PFSK-1 (cell line): ENCODE results near the gene GDF2.

Experiments used
- POLR2AphosphoS5 ChIP-seq: IDR thresholded peaks from 2 replicates; pipeline ENCODE4 v1.6.1; 2012; ENCODE audit warnings: low read depth, mild to moderate bottlenecking, control low read depth, low read length, moderate library complexity
- SIN3A ChIP-seq: IDR thresholded peaks from 2 replicates; pipeline ENCODE4 v1.6.1; 2012; ENCODE audit warnings: mild to moderate bottlenecking, low read length, moderate library complexity, borderline replicate concordance; ENCODE audit not compliant: insufficient read depth
- TAF1 ChIP-seq: IDR thresholded peaks from 2 replicates; pipeline ENCODE4 v1.6.1; 2012; ENCODE audit warnings: low read length, control low read depth, borderline replicate concordance; ENCODE audit not compliant: insufficient read depth
- TF ChIP-seq, protein P1 (sequence below), 2 experiments: IDR thresholded peaks; 2 replicates each; pipeline versions ENCODE4 v1.6.1 to v1.8.0; 2011 to 2012; ENCODE audit warnings: low read depth in 2 of 2, low read length in 2 of 2, control low read depth in 1 of 2, inconsistent platforms in 1 of 2, mild to moderate bottlenecking in 1 of 2, moderate library complexity in 1 of 2; ENCODE audit not compliant: insufficient read depth in 1 of 2

DNA sequence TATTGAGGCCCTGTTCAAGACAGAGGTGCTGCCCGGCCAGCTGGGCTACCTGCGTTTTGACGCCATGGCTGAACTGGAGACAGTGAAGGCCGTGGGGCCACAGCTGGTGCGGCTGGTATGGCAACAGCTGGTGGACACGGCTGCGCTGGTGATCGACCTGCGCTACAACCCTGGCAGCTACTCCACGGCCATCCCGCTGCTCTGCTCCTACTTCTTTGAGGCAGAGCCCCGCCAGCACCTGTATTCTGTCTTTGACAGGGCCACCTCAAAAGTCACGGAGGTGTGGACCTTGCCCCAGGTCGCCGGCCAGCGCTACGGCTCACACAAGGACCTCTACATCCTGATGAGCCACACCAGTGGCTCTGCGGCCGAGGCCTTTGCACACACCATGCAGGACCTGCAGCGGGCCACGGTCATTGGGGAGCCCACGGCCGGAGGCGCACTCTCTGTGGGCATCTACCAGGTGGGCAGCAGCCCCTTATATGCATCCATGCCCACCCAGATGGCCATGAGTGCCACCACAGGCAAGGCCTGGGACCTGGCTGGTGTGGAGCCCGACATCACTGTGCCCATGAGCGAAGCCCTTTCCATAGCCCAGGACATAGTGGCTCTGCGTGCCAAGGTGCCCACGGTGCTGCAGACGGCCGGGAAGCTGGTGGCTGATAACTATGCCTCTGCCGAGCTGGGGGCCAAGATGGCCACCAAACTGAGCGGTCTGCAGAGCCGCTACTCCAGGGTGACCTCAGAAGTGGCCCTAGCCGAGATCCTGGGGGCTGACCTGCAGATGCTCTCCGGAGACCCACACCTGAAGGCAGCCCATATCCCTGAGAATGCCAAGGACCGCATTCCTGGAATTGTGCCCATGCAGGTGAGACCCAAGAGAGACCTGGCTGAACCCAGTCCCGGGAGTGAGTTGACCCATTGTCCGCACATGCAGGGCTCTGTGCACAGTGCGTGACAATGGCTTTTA is 28.7 kb downstream of the GDF2 start:
- no peak for TF ChIP-seq TAF1
- TF ChIP-seq, protein P1, sequence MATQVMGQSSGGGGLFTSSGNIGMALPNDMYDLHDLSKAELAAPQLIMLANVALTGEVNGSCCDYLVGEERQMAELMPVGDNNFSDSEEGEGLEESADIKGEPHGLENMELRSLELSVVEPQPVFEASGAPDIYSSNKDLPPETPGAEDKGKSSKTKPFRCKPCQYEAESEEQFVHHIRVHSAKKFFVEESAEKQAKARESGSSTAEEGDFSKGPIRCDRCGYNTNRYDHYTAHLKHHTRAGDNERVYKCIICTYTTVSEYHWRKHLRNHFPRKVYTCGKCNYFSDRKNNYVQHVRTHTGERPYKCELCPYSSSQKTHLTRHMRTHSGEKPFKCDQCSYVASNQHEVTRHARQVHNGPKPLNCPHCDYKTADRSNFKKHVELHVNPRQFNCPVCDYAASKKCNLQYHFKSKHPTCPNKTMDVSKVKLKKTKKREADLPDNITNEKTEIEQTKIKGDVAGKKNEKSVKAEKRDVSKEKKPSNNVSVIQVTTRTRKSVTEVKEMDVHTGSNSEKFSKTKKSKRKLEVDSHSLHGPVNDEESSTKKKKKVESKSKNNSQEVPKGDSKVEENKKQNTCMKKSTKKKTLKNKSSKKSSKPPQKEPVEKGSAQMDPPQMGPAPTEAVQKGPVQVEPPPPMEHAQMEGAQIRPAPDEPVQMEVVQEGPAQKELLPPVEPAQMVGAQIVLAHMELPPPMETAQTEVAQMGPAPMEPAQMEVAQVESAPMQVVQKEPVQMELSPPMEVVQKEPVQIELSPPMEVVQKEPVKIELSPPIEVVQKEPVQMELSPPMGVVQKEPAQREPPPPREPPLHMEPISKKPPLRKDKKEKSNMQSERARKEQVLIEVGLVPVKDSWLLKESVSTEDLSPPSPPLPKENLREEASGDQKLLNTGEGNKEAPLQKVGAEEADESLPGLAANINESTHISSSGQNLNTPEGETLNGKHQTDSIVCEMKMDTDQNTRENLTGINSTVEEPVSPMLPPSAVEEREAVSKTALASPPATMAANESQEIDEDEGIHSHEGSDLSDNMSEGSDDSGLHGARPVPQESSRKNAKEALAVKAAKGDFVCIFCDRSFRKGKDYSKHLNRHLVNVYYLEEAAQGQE (IDR thresholded peaks at IDR 0.05; ENCODE audit: insufficient read depth in 1 of 2, low read depth in 2 of 2, low read length in 2 of 2): no peak
- TF ChIP-seq SIN3A: no peak
- TF ChIP-seq POLR2AphosphoS5: no peak
